IPS-18c (cell line): ENCODE data around the gene TOMM7.

Experiments
- H3K4me3 ChIP-seq: 2 replicates; pipeline ENCODE4 v1.7.0; 2013; ENCODE audit warnings: low read depth, mild to moderate bottlenecking, low read length, moderate library complexity; ENCODE audit not compliant: insufficient read depth
- H3K9me3 ChIP-seq: one replicate; pipeline ENCODE4 v1.6.1; 2013; ENCODE audit warnings: mild to moderate bottlenecking, low read length, moderate library complexity; ENCODE audit not compliant: control insufficient read depth, insufficient read depth

Gene TOMM7

GRCh38 chr7:22771872-22772228 lies 50.8 kb downstream of the TOMM7 start:
- H3K4me3 ChIP-seq: no peak overlapping the region

GRCh38 chr7:22771194-22771871 lies 51.3 kb downstream of the TOMM7 start:
- H3K4me3 ChIP-seq: no peak overlapping the region

More at GRCh38 chr7:22771872-22772228, 50.8 kb downstream of the TOMM7 start:
- no peaks in the 10 kb centered on the region for H3K9me3 ChIP-seq

GRCh38 chr7:22765609-22766008 lies 57.0 kb downstream of the TOMM7 start:
- H3K9me3 ChIP-seq: no peaks in the 10 kb centered on the region
- H3K4me3 ChIP-seq: no peak overlapping the region

More at GRCh38 chr7:22771194-22771871, 51.3 kb downstream of the TOMM7 start:
- H3K9me3 ChIP-seq: no peaks in the 10 kb centered on the region
